T-cell (primary cell): Measurements from ENCODE around the gene LUZP1. TPM values are rescaled to one million over a fixed set of nuclear protein-coding genes. Genes with fewer than 3 reads are reported as not detected.

Experiments used
- ATAC-seq, 4 experiments: fragments of 200-7000 bp in 3 of 4; fragments of 150-1000 bp in 1 of 4; cut with Tn5 transposase; replicated peaks in 1 of 4; 1 replicate in 3 of 4; 2 replicates in 1 of 4; pipeline ENCODE4 v1.10.0; 2021; ENCODE audit warnings: moderate library complexity in 3 of 4, mild to moderate bottlenecking in 2 of 4, moderate number of reproducible peaks in 1 of 4
- CTCF ChIA-PET, 2 donors: fragments of 300-600 bp; sonication (Branson Sonifier 250); formaldehyde crosslinking; loops; one replicate each; lab custom pipeline; 2022; ENCODE audit warnings: antibody characterized with exemption in 2 of 2; lab: Charles Lee
- POLR2A ChIA-PET, 2 donors: fragments of 300-600 bp; sonication (Branson Sonifier 250); formaldehyde crosslinking; loops; one replicate each; lab custom pipeline; 2022; ENCODE audit warnings: antibody characterized with exemption in 2 of 2; lab: Charles Lee
- DNase-seq, 35 experiments: peaks; one replicate each; pipeline versions ENCODE4 v3.0.0 to v3.0.0-alpha.2; 2013 to 2023
- H3K27ac ChIP-seq: one replicate; pipeline ENCODE4 v1.5.1; 2013; ENCODE audit warnings: low read length
- H3K27me3 ChIP-seq, 2 experiments: replicated peaks in 1 of 2; 1 replicate in 1 of 2; 2 replicates in 1 of 2; pipeline versions ENCODE4 v1.6.1 to v1.7.0; 2013; ENCODE audit warnings: low read length in 1 of 2, mixed read lengths in 1 of 2; ENCODE audit not compliant: control insufficient read depth in 2 of 2, insufficient read depth in 2 of 2; ENCODE audit errors: extremely low read depth in 1 of 2
- H3K36me3 ChIP-seq, 2 donors: 1 replicate in 1 of 2; 2 replicates in 1 of 2; pipeline versions ENCODE4 v1.6.1 to v1.7.0; 2013; ENCODE audit warnings: low read length in 1 of 2; ENCODE audit not compliant: control insufficient read depth in 2 of 2, insufficient read depth in 1 of 2; ENCODE audit errors: extremely low read depth in 1 of 2
- H3K4me1 ChIP-seq, 2 experiments: 1 replicate in 1 of 2; 2 replicates in 1 of 2; pipeline versions ENCODE4 v1.6.1 to v1.7.0; 2013; ENCODE audit warnings: low read length in 2 of 2, mixed read lengths in 1 of 2; ENCODE audit not compliant: insufficient read depth in 2 of 2, control insufficient read depth in 1 of 2; ENCODE audit errors: extremely low read depth in 1 of 2
- H3K4me3 ChIP-seq, 2 donors: 1 replicate in 1 of 2; 2 replicates in 1 of 2; pipeline versions ENCODE4 v1.5.1 to v1.7.0; 2013; ENCODE audit warnings: mild to moderate bottlenecking in 2 of 2, low read length in 1 of 2, moderate library complexity in 1 of 2; ENCODE audit not compliant: control insufficient read depth in 1 of 2; ENCODE audit errors: extremely low read depth in 1 of 2
- H3K9me3 ChIP-seq: 2 replicates; pipeline ENCODE4 v1.7.0; 2013
- H3K27ac Mint-ChIP-seq, 2 donors: one replicate each; pipeline ENCODE4 v1.8.0; 2020 to 2021; ENCODE audit warnings: mild to moderate bottlenecking in 2 of 2, mixed read lengths in 2 of 2
- H3K27me3 Mint-ChIP-seq, 2 donors: one replicate each; pipeline ENCODE4 v1.8.0; 2021 to 2022; ENCODE audit warnings: mixed read lengths in 2 of 2
- H3K36me3 Mint-ChIP-seq: one replicate; pipeline ENCODE4 v1.8.0; 2021; ENCODE audit warnings: mixed read lengths
- H3K4me1 Mint-ChIP-seq, 3 donors: one replicate each; pipeline ENCODE4 v1.8.0; 2020 to 2022; ENCODE audit warnings: mixed read lengths in 3 of 3, mild to moderate bottlenecking in 1 of 3
- H3K4me3 Mint-ChIP-seq, 3 donors: one replicate each; pipeline ENCODE4 v1.8.0; 2020 to 2022; ENCODE audit warnings: mild to moderate bottlenecking in 3 of 3, mixed read lengths in 3 of 3, moderate library complexity in 3 of 3
- H3K9me3 Mint-ChIP-seq, 3 donors: one replicate each; pipeline ENCODE4 v1.8.0; 2020 to 2022; ENCODE audit warnings: mixed read lengths in 3 of 3
- WGBS: methylation state at CpG from one replicate; pipeline ENCODE4 v1.1.5; 2013; ENCODE audit warnings: missing lambda C conversion rate; ENCODE audit not compliant: insufficient coverage; 5-methylcytosine and 5-hydroxymethylcytosine counted together
- total RNA-seq, 35 experiments: library from RNA in 6 of 35; stranded (reverse) in 6 of 35; fragments of 120-200 nt in 1 of 35; gene quantifications; one replicate each; pipeline versions ENCODE4 v1.2.1 to v1.2.4 and lab custom pipeline; 2013 to 2026

The LUZP1 gene
- total RNA-seq, 5 donors from 2014 or later (not counting 1 experiment from before 2014, with no cell fraction given), result 18.8 to 24.8 (median 19.7) TPM

GRCh38 chr1:23126801-23127200 is 41.9 kb downstream of the LUZP1 start:
- Mint-ChIP-seq H3K4me1 (peaks cover 46 to 54% (median 46%) of the 10 kb centered on the region in 3 donors), H3K9me3 (no peaks in the 10 kb centered on the region), H3K27ac (no peak overlapping the region), H3K27me3 (no peaks in the 10 kb centered on the region), H3K4me3 (no peak overlapping the region), H3K36me3 (peaks cover 3% of the 10 kb centered on the region)
- no peaks in the 10 kb centered on the region for H3K9me3 ChIP-seq
- ChIA-PET CTCF (interaction anchor here in 1 of 2 donors (1.3 kb wide), 1 partner anchor 21 kb away, joined by 3 read pairs; no protein-coding TSS in a partner anchor), POLR2A (interaction anchor here in 1 of 2 donors (0.6 kb wide), 1 partner anchor 653 kb away, joined by 3 read pairs; no protein-coding TSS in a partner anchor)
- no peak overlapping the region for H3K4me3 ChIP-seq
- ATAC-seq (no peak), DNase-seq (no peak)
- no peak overlapping the region for H3K27ac ChIP-seq
- no peaks in the 10 kb centered on the region for H3K36me3 ChIP-seq
- peaks cover 0 to 2% of the 10 kb centered on the region in 2 experiments for H3K4me1 ChIP-seq
- no peaks in the 10 kb centered on the region for H3K27me3 ChIP-seq
- no CpG with 5 or more reads among the region's 3 CpGs for WGBS

- DNase-seq, result no peak
- ChIA-PET POLR2A (no interaction called here), CTCF (no interaction called here)
- ATAC-seq, result no peak
- Mint-ChIP-seq H3K36me3 (peaks cover 3% of the 10 kb centered on the region), H3K27me3 (no peaks in the 10 kb centered on the region), H3K4me1 (peaks cover 43 to 52% (median 44%) of the 10 kb centered on the region in 3 donors), H3K9me3 (no peaks in the 10 kb centered on the region), H3K27ac (no peak overlapping the region), H3K4me3 (no peak overlapping the region)
- H3K4me1 ChIP-seq, result peaks cover 0 to 2% of the 10 kb centered on the region in 2 experiments
- no peaks in the 10 kb centered on the region for H3K9me3 ChIP-seq
- H3K36me3 ChIP-seq, result no peaks in the 10 kb centered on the region
- no peaks in the 10 kb centered on the region for H3K27me3 ChIP-seq
- no peak overlapping the region for H3K4me3 ChIP-seq
- no peak overlapping the region for H3K27ac ChIP-seq
- no CpG with 5 or more reads among the region's 1 CpG for WGBS
These were observed 42.5 kb downstream of the LUZP1 start for GRCh38 chr1:23126200-23126599.

GRCh38 chr1:23125489-23125888 is 43.2 kb downstream of the LUZP1 start:
- no peak overlapping the region for H3K4me3 Mint-ChIP-seq
- no peak overlapping the region for H3K27ac ChIP-seq
- H3K36me3 ChIP-seq, result no peaks in the 10 kb centered on the region
- no peaks in the 10 kb centered on the region for H3K27me3 ChIP-seq
- no peaks in the 10 kb centered on the region for H3K9me3 ChIP-seq
- no peaks in the 10 kb centered on the region for H3K9me3 Mint-ChIP-seq
- ChIA-PET POLR2A (interaction anchor here in 1 of 2 donors (0.6 kb wide), 1 partner anchor 52 kb away, joined by 3 read pairs; no protein-coding TSS in a partner anchor), CTCF (no interaction called here)
- DNase-seq (no peak), ATAC-seq (no peak)
- peak overlapping the region in 1 of 2 donors; percentile 30 for H3K27ac Mint-ChIP-seq
- WGBS, result no CpG with 5 or more reads among the region's 4 CpGs
- H3K36me3 Mint-ChIP-seq, result peaks cover 3% of the 10 kb centered on the region
- H3K4me3 ChIP-seq, result no peak overlapping the region
- no peaks in the 10 kb centered on the region for H3K27me3 Mint-ChIP-seq
- peaks cover 0 to 2% of the 10 kb centered on the region in 2 experiments for H3K4me1 ChIP-seq
- H3K4me1 Mint-ChIP-seq, result peaks cover 43 to 58% (median 50%) of the 10 kb centered on the region in 3 donors

GRCh38 chr1:23124259-23125026 is 44.2 kb downstream of the LUZP1 start:
- no peaks in the 10 kb centered on the region for H3K9me3 ChIP-seq
- ATAC-seq, result no peak
- WGBS, result 58% methylated on average over 2 of the region's 4 CpGs
- no peaks in the 10 kb centered on the region for H3K27me3 ChIP-seq
- no peak overlapping the region for H3K27ac ChIP-seq
- Mint-ChIP-seq H3K36me3 (peaks cover under 1% of the 10 kb centered on the region), H3K4me1 (peaks cover 51 to 60% (median 52%) of the 10 kb centered on the region in 3 donors), H3K4me3 (no peak overlapping the region), H3K9me3 (no peaks in the 10 kb centered on the region), H3K27ac (peak overlapping the region; percentile 33 to 55), H3K27me3 (no peaks in the 10 kb centered on the region)
- DNase-seq, result no peak
- H3K36me3 ChIP-seq, result no peaks in the 10 kb centered on the region
- ChIA-PET CTCF (no interaction called here), POLR2A (interaction anchor here (0.6 kb wide), 2 partner anchors 53 to 64 kb away, joined by 3 to 4 read pairs; no protein-coding TSS in a partner anchor)
- H3K4me3 ChIP-seq, result no peak overlapping the region
- H3K4me1 ChIP-seq, result peaks cover 4 to 10% of the 10 kb centered on the region in 2 experiments

- no peak overlapping the region for H3K4me3 ChIP-seq
- Mint-ChIP-seq H3K4me3 (no peak overlapping the region), H3K36me3 (no peaks in the 10 kb centered on the region), H3K4me1 (peaks cover 53 to 69% (median 61%) of the 10 kb centered on the region in 3 donors), H3K27ac (no peak overlapping the region), H3K9me3 (no peaks in the 10 kb centered on the region), H3K27me3 (no peaks in the 10 kb centered on the region)
- H3K4me1 ChIP-seq, result peaks cover 4 to 10% of the 10 kb centered on the region in 2 experiments
- ATAC-seq (no peak), DNase-seq (no peak)
- CTCF ChIA-PET, result no interaction called here
- H3K27ac ChIP-seq, result no peak overlapping the region
- no peaks in the 10 kb centered on the region for H3K36me3 ChIP-seq
- H3K27me3 ChIP-seq, result no peaks in the 10 kb centered on the region
- no peaks in the 10 kb centered on the region for H3K9me3 ChIP-seq
- POLR2A ChIA-PET, result no interaction called here
These were observed 45.1 kb downstream of the LUZP1 start for GRCh38 chr1:23123528-23123927.

- WGBS, result 89% methylated on average over 3 of the region's 4 CpGs
- DNase-seq (no peak), ATAC-seq (no peak)
- ChIA-PET POLR2A (no interaction called here), CTCF (no interaction called here)
- Mint-ChIP-seq H3K27me3 (no peaks in the 10 kb centered on the region), H3K4me3 (no peak overlapping the region), H3K9me3 (no peaks in the 10 kb centered on the region), H3K27ac (no peak overlapping the region), H3K36me3 (no peaks in the 10 kb centered on the region), H3K4me1 (peaks cover 55 to 72% (median 64%) of the 10 kb centered on the region in 3 donors)
- H3K36me3 ChIP-seq, result no peaks in the 10 kb centered on the region
- no peak overlapping the region for H3K4me3 ChIP-seq
- peaks cover 4 to 15% of the 10 kb centered on the region in 2 experiments for H3K4me1 ChIP-seq
- no peaks in the 10 kb centered on the region for H3K9me3 ChIP-seq
- H3K27me3 ChIP-seq, result no peaks in the 10 kb centered on the region
- H3K27ac ChIP-seq, result no peak overlapping the region
These were observed 45.9 kb downstream of the LUZP1 start for GRCh38 chr1:23122796-23123195.
